ENCODE measurements around the gene CCDC159.

CCDC159 gene

DNA sequence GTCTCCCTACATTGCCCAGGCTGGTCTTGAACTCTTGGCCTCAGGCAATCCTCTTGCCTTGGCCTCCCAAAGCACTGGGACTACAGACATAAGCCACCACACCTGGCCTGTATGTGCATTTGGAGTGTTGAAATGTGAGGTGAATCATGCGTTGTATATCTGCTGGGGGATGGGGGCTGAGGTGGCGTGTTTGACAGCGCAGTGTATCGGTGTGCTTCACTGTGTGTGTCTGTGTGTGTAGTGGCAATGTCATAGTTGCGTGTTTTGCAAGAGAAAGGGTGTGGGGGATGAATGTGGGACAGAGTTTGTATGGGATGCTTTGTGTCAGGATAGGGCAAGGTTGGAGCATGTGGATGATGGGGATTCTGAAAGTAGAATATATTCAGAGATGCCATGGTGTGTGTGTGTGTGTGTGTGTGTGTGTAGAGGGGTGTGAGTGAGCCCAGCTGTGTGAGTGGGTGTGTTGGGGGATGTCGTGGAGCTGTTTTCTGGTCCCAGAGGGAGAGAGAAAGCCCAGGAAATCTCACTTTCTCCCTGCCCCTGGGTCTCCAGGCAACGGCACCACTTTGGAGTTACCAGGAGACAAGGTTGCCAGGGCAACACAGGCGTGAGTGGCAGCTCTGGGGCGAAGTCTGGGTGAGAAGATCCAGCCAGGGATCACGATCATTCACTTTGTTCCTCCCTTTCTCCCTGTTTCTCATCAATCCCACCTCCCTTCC, 27.0 kb downstream of the CCDC159 start:
- Mint-ChIP-seq H3K36me3 (ENCODE audit: low read depth) (peaks cover 5% of the 10 kb centered on the region), H3K9me3 (no peaks in the 10 kb centered on the region), H3K27me3 (ENCODE audit: low read depth, poor library complexity) (peaks cover 4% of the 10 kb centered on the region), H3K27ac (no peak overlapping the region), H3K4me3 (no peak overlapping the region), H3K4me1 (peaks cover 9% of the 10 kb centered on the region)
- peak; percentile 64 for DNase-seq
- TF ChIP-seq CTCF (IDR thresholded peaks at IDR 0.05) = no peak

DNA sequence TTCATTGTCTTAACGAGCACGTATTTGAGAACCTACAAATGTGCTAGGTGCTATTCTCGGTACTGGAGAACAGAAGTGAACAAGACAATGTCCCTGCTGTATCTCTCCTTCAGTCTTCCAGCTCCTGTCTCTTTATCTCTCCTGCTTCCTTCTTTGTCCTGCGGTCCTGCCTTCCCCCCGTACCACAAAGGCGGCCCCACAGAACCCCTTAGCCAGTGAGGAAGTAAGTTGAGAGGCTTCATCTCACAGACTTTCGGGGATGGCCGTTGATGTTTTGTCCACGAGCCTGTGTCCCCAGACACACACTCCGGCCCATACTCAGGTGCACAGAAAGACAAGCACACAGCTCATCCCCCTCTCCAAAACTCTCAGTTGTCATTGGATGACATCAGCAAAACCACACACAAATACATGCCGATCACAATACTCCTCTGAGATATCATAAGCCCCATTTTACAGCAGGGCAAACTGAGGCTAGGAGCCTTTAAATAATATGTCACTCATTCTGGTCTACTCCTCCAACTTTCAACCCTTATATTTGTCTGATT, 27.6 kb downstream of the CCDC159 start:
- H3K27me3 Mint-ChIP-seq (ENCODE audit: low read depth, poor library complexity) = peaks cover 4% of the 10 kb centered on the region
- peaks cover 5% of the 10 kb centered on the region for H3K36me3 Mint-ChIP-seq (ENCODE audit: low read depth)
- H3K4me3 Mint-ChIP-seq = no peak overlapping the region
- H3K27ac Mint-ChIP-seq = no peak overlapping the region
- no peak for DNase-seq
- H3K4me1 Mint-ChIP-seq = peaks cover 13% of the 10 kb centered on the region
- H3K9me3 Mint-ChIP-seq = no peaks in the 10 kb centered on the region
- TF ChIP-seq CTCF (IDR thresholded peaks at IDR 0.05) = no peak

- peaks cover 5% of the 10 kb centered on the region for H3K36me3 Mint-ChIP-seq (ENCODE audit: low read depth)
- DNase-seq = peak; percentile 96
- TF ChIP-seq CTCF (IDR thresholded peaks at IDR 0.05) = no peak
- no peaks in the 10 kb centered on the region for H3K9me3 Mint-ChIP-seq
- no peak within 1 kb of the TSS for H3K4me3 Mint-ChIP-seq
- H3K27ac Mint-ChIP-seq = no peak within 1 kb of the TSS
- H3K27me3 Mint-ChIP-seq (ENCODE audit: low read depth, poor library complexity) = peaks cover 4% of the 10 kb centered on the region
- H3K4me1 Mint-ChIP-seq = peaks cover 13% of the 10 kb centered on the region
Observed at GRCh38 chr19:11374433-11375142, 28.3 kb downstream of the CCDC159 start, which contains the start of gene SWSAP1. Gene SWSAP1, plus strand, starts transcription at chr19:11374666. Its CDS starts 15 bp downstream, at chr19:11374681.

- Mint-ChIP-seq H3K4me1 (peaks cover 18% of the 10 kb centered on the region), H3K4me3 (no peak overlapping the region), H3K36me3 (ENCODE audit: low read depth) (peaks cover 5% of the 10 kb centered on the region), H3K9me3 (no peaks in the 10 kb centered on the region), H3K27ac (peak overlapping the region; percentile 85), H3K27me3 (ENCODE audit: low read depth, poor library complexity) (peaks cover 7% of the 10 kb centered on the region)
- TF ChIP-seq CTCF (IDR thresholded peaks at IDR 0.05) = no peak
- DNase-seq = peak; percentile 40
Observed at GRCh38 chr19:11375143-11375948, 29.0 kb downstream of the CCDC159 start.

- TF ChIP-seq CTCF (IDR thresholded peaks at IDR 0.05) = no peak
- Mint-ChIP-seq H3K27ac (no peak overlapping the region), H3K36me3 (ENCODE audit: low read depth) (peaks cover 5% of the 10 kb centered on the region), H3K9me3 (no peaks in the 10 kb centered on the region), H3K27me3 (ENCODE audit: low read depth, poor library complexity) (peaks cover 15% of the 10 kb centered on the region), H3K4me3 (no peak overlapping the region), H3K4me1 (peaks cover 33% of the 10 kb centered on the region)
- no peak for DNase-seq
Observed at GRCh38 chr19:11377237-11377636, 30.9 kb downstream of the CCDC159 start.
